Right renal cortex interstitium (tissue), 3 donors: ENCODE measurements around the gene HADHA. TPM values are rescaled to one million over a fixed set of nuclear protein-coding genes. Genes with fewer than 3 reads are reported as not detected.

Source experiments
- DNase-seq, 3 donors: peaks; one replicate each; pipeline ENCODE4 v3.0.0-alpha.2; 2013; ENCODE audit warnings: low read depth in 3 of 3, low spot score in 2 of 3
- polyA plus RNA-seq, 3 donors: library from polyadenylated mRNA; unstranded; fragments of 120-200 nt; gene quantifications; one replicate each; pipeline ENCODE4 v1.2.1, GENCODE V29; 2013; ENCODE audit not compliant: insufficient read length in 3 of 3

Gene HADHA
- polyA plus RNA-seq, 3 donors = 222 to 257 (median 228) TPM

GRCh38 chr2:26245810-26246209, 1.4 kb upstream of the HADHA start:
- DNase-seq = no peak

- peak in 1 of 3 donors; percentile 3 for DNase-seq
Measured at GRCh38 chr2:26245231-26245732, 850 bp upstream of the HADHA start.

- DNase-seq = peak; percentile 48 to 62 (median 53)
Measured at GRCh38 chr2:26243470-26244308, 743 bp downstream of the HADHA start.

- DNase-seq = no peak
Measured at GRCh38 chr2:26241928-26242436, 2.5 kb downstream of the HADHA start.

- DNase-seq = no peak
Measured at GRCh38 chr2:26238311-26238958, 6.0 kb downstream of the HADHA start.

GRCh38 chr2:26237868-26238267, 6.6 kb downstream of the HADHA start:
- no peak for DNase-seq

GRCh38 chr2:26235089-26235488, 9.3 kb downstream of the HADHA start:
- DNase-seq = no peak

- DNase-seq = no peak
Measured at GRCh38 chr2:26230806-26231205, 13.6 kb downstream of the HADHA start.

GRCh38 chr2:26229595-26229994, 14.8 kb downstream of the HADHA start:
- no peak for DNase-seq

- DNase-seq = no peak
Measured at GRCh38 chr2:26224095-26224494, 20.3 kb downstream of the HADHA start.

- DNase-seq = no peak
Measured at GRCh38 chr2:26223018-26223417, 21.4 kb downstream of the HADHA start.

- no peak for DNase-seq
Measured at GRCh38 chr2:26217720-26218119, 26.7 kb downstream of the HADHA start.

- no peak for DNase-seq
Measured at GRCh38 chr2:26216587-26216986, 27.8 kb downstream of the HADHA start.

- no peak for DNase-seq
Measured at GRCh38 chr2:26215833-26216232, 28.6 kb downstream of the HADHA start.

GRCh38 chr2:26214759-26215158, 29.7 kb downstream of the HADHA start:
- DNase-seq = no peak

- DNase-seq = no peak
Measured at GRCh38 chr2:26212011-26212410, 32.4 kb downstream of the HADHA start.

GRCh38 chr2:26203906-26204305, 40.5 kb downstream of the HADHA start:
- DNase-seq = no peak

- no peak for DNase-seq
Measured at GRCh38 chr2:26202981-26203490, 41.4 kb downstream of the HADHA start.

GRCh38 chr2:26197516-26197915, 46.9 kb downstream of the HADHA start:
- DNase-seq = no peak

GRCh38 chr2:26196683-26197418, 47.6 kb downstream of the HADHA start:
- DNase-seq = no peak
